Mesenchymal stem cell (in vitro differentiated cells and primary cell): ENCODE results near the gene HOXB4.

ENCODE experiments used
- DNase-seq: peaks from one replicate; pipeline ENCODE4 v3.0.0-alpha.2; 2013
- H2AFZ ChIP-seq: one replicate; pipeline ENCODE4 v1.6.1; 2013; ENCODE audit warnings: low read depth, mild to moderate bottlenecking, control low read depth, inconsistent platforms, low read length, moderate library complexity
- H2AK5ac ChIP-seq: 2 replicates; pipeline ENCODE4 v1.6.1; 2013; ENCODE audit warnings: low read length, moderate library complexity, mild to moderate bottlenecking, inconsistent platforms; ENCODE audit not compliant: severe bottlenecking
- H2BK120ac ChIP-seq: one replicate; pipeline ENCODE4 v1.6.1; 2013; ENCODE audit warnings: low read depth, mild to moderate bottlenecking, inconsistent platforms, low read length, moderate library complexity
- H2BK12ac ChIP-seq, 2 experiments: one replicate each; pipeline ENCODE4 v1.6.1; 2013; ENCODE audit warnings: inconsistent platforms in 2 of 2, low read length in 2 of 2, mild to moderate bottlenecking in 2 of 2, moderate library complexity in 2 of 2, control low read depth in 1 of 2
- H2BK15ac ChIP-seq: one replicate; pipeline ENCODE4 v1.6.1; 2013; ENCODE audit warnings: mild to moderate bottlenecking, low read depth, inconsistent platforms; ENCODE audit not compliant: poor library complexity, severe bottlenecking
- H2BK5ac ChIP-seq: 2 replicates; pipeline ENCODE4 v1.6.1; 2013; ENCODE audit warnings: low read depth, mild to moderate bottlenecking, low read length, control low read depth, inconsistent platforms; ENCODE audit not compliant: poor library complexity, severe bottlenecking
- H3K14ac ChIP-seq, 2 experiments: one replicate each; pipeline ENCODE4 v1.6.1; 2013; ENCODE audit warnings: inconsistent platforms in 2 of 2, low read length in 2 of 2, control low read depth in 1 of 2, mild to moderate bottlenecking in 1 of 2, moderate library complexity in 1 of 2
- H3K18ac ChIP-seq, 2 experiments: one replicate each; pipeline ENCODE4 v1.6.1; 2013; ENCODE audit warnings: inconsistent platforms in 2 of 2, low read length in 2 of 2, control low read depth in 1 of 2, low read depth in 1 of 2, mild to moderate bottlenecking in 1 of 2
- H3K23ac ChIP-seq, 2 experiments: one replicate each; pipeline ENCODE4 v1.6.1; 2013; ENCODE audit warnings: inconsistent platforms in 2 of 2, low read length in 2 of 2, mild to moderate bottlenecking in 2 of 2, moderate library complexity in 2 of 2, control low read depth in 1 of 2
- H3K27ac ChIP-seq: 2 replicates; pipeline ENCODE4 v1.5.1; 2013; ENCODE audit warnings: mild to moderate bottlenecking, moderate library complexity, low read length, control low read depth, inconsistent platforms; ENCODE audit not compliant: poor library complexity, severe bottlenecking
- H3K27me3 ChIP-seq, 2 experiments: 2 replicates each; pipeline versions ENCODE4 v1.6.1 to v1.7.0; 2013; ENCODE audit warnings: low read length in 2 of 2, mild to moderate bottlenecking in 2 of 2, moderate library complexity in 2 of 2, control low read depth in 1 of 2, inconsistent platforms in 1 of 2; ENCODE audit not compliant: control insufficient read depth in 1 of 2, insufficient read depth in 1 of 2
- H3K36me3 ChIP-seq, 2 experiments: 2 replicates each; pipeline versions ENCODE4 v1.6.1 to v1.7.0; 2013; ENCODE audit warnings: low read length in 2 of 2, control low read depth in 1 of 2, inconsistent platforms in 1 of 2, low read depth in 1 of 2, mild to moderate bottlenecking in 1 of 2; ENCODE audit not compliant: insufficient read depth in 2 of 2, control insufficient read depth in 1 of 2
- H3K4ac ChIP-seq, 2 experiments: one replicate each; pipeline ENCODE4 v1.6.1; 2013; ENCODE audit warnings: inconsistent platforms in 2 of 2, low read length in 2 of 2, mild to moderate bottlenecking in 2 of 2, moderate library complexity in 2 of 2, control low read depth in 1 of 2, low read depth in 1 of 2
- H3K4me1 ChIP-seq: 2 replicates; pipeline ENCODE4 v1.6.1; 2013; ENCODE audit warnings: low read depth, low read length, control low read depth; ENCODE audit not compliant: control insufficient read depth, insufficient read depth
- H3K4me2 ChIP-seq: 2 replicates; pipeline ENCODE4 v1.6.1; 2013; ENCODE audit warnings: low read length, mild to moderate bottlenecking, inconsistent platforms; ENCODE audit not compliant: poor library complexity, severe bottlenecking
- H3K4me3 ChIP-seq, 2 experiments: 2 replicates each; pipeline versions ENCODE4 v1.5.1 to v1.7.0; 2013; ENCODE audit warnings: low read length in 2 of 2, mild to moderate bottlenecking in 2 of 2, control low read depth in 1 of 2, low read depth in 1 of 2; ENCODE audit not compliant: insufficient read depth in 1 of 2
- H3K79me1 ChIP-seq: replicated peaks from 2 replicates; pipeline ENCODE4 v1.6.1; 2013; ENCODE audit warnings: mild to moderate bottlenecking, control low read depth, low read length, inconsistent platforms; ENCODE audit not compliant: poor library complexity, severe bottlenecking
- H3K9ac ChIP-seq: 2 replicates; pipeline ENCODE4 v1.7.0; 2013; ENCODE audit warnings: mild to moderate bottlenecking, low read length, moderate library complexity
- H3K9me3 ChIP-seq: 2 replicates; pipeline ENCODE4 v1.7.0; 2013; ENCODE audit warnings: mild to moderate bottlenecking, low read length; ENCODE audit not compliant: control insufficient read depth
- H4K8ac ChIP-seq: one replicate; pipeline ENCODE4 v1.6.1; 2013; ENCODE audit warnings: inconsistent platforms, mild to moderate bottlenecking, low read length, moderate library complexity
- H4K91ac ChIP-seq: one replicate; pipeline ENCODE4 v1.6.1; 2013; ENCODE audit warnings: mild to moderate bottlenecking, low read length, inconsistent platforms
- WGBS: methylation state at CpG from one replicate; pipeline ENCODE4 v1.1.7; 2013; ENCODE audit warnings: mixed read lengths; 5-methylcytosine and 5-hydroxymethylcytosine counted together

Gene HOXB4

DNA sequence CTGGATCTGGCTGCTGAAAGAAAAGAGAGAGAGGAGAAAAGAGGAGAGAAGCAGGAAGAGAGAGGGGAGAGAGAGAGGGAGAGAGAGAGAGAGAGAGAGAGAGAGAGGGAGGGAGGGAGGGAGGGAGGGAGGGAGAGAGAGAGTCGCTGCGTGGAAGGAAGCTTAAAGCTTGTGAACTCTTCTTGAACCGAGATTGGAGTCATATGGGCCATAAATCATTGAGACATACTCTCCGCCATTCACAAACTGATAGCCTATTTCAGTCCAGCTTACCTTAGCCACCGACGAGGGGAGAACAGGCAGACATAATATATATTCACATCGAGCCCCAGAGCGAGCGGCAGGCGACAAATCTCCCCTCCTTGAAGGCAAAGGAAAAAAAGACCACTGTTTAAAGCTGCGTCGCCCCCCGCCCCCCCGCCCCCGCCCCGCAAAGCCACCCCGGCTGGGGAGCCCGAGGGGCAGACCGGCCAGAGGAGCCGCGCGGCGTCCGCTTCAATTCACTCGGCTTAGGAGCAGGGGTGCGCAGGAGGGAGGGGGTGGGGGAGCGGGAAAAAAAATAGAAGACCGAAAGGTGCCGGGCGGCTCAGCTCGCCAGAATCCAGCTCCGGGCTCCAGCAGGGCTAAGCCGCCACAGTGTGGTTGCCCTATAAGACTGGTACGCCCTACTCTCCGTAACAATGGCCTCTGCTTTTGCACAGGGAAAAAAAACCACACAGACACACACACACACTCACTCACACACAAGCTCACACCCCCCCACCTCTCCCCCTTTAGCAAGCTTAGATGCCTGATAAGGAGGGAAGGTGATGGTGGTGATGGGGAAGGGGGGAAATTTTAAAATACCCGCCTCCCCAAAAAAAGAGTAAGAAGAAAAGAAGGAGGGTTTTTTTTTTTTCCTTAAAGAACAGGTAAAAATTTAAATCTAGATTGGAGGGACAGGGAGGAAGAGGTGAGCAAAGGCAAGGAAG, 22.6 kb downstream of the HOXB4 start:
- peak overlapping the region; percentile 39 to 76 for H3K4me3 ChIP-seq
- no peak overlapping the region for H2AFZ ChIP-seq
- H2BK120ac ChIP-seq: peak overlapping the region; percentile 94
- H3K4me2 ChIP-seq: peak overlapping the region; percentile 84
- H2BK12ac ChIP-seq: no peak overlapping the region
- peaks cover 16 to 27% of the 10 kb centered on the region in 2 experiments for H3K36me3 ChIP-seq
- WGBS: 3% methylated on average over 26 of the region's 36 CpGs
- H3K4me1 ChIP-seq: peaks cover 36% of the 10 kb centered on the region
- H3K79me1 ChIP-seq: peaks cover 3% of the 10 kb centered on the region
- H3K27ac ChIP-seq: peak overlapping the region; percentile 75
- peak overlapping the region; percentile 93 for H3K9ac ChIP-seq
- H3K9me3 ChIP-seq: no peaks in the 10 kb centered on the region
- DNase-seq: peak; percentile 97
- H2AK5ac ChIP-seq: no peak overlapping the region
- no peak overlapping the region for H4K8ac ChIP-seq
- H2BK15ac ChIP-seq: no peak overlapping the region
- H3K27me3 ChIP-seq: no peaks in the 10 kb centered on the region
- H3K18ac ChIP-seq: peak overlapping the region; percentile 31 to 94
- no peak overlapping the region for H3K14ac ChIP-seq
- H3K4ac ChIP-seq: no peak overlapping the region
- H4K91ac ChIP-seq: no peak overlapping the region
- peak overlapping the region; percentile 49 for H2BK5ac ChIP-seq
- H3K23ac ChIP-seq: no peak overlapping the region

- Histone ChIP-seq H2BK12ac (peak overlapping the region; percentile 24 to 97), H3K4me1 (peaks cover 38% of the 10 kb centered on the region), H4K91ac (peak overlapping the region; percentile 96), H2AFZ (no peak overlapping the region), H2BK5ac (peak overlapping the region; percentile 49), H3K79me1 (peaks cover 3% of the 10 kb centered on the region), H3K14ac (no peak overlapping the region), H3K9me3 (no peaks in the 10 kb centered on the region), H2BK15ac (peak overlapping the region; percentile 97), H3K4ac (peak overlapping the region; percentile 75 to 90), H2BK120ac (peak overlapping the region; percentile 94), H3K18ac (peak overlapping the region; percentile 89 to 94), H3K27ac (peak overlapping the region; percentile 57), H3K4me3 (peak overlapping the region; percentile 43 to 76), H4K8ac (peak overlapping the region; percentile 98), H3K23ac (peak overlapping the region in 1 of 2 experiments; percentile 23), H3K36me3 (peaks cover 25 to 29% of the 10 kb centered on the region in 2 experiments), H3K4me2 (peak overlapping the region; percentile 84), H2AK5ac (peak overlapping the region; percentile 65), H3K9ac (peak overlapping the region; percentile 93), H3K27me3 (no peaks in the 10 kb centered on the region)
- DNase-seq: peak; percentile 52
- 15% methylated on average over 41 of the region's 44 CpGs for WGBS
Measured at GRCh38 chr17:48554412-48555257, 23.5 kb downstream of the HOXB4 start.

DNA sequence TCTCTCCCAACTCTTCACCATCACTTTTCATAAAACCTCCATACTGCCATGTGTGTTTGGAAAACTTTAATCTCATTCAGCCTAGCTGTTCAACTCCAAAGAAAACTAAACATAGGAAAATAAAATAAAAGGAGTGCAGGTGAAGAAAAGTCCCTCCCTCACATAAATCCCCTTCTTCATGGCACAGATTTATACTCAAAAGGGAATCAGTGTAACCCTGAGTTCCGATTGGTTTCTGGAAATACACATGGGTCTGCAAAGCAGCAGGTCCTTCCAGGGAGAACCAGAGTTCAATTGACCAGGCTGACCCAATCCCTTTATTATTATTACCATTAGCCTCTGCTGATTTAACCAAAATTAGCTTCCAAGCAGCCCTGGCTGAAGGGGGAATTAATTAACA, 24.3 kb downstream of the HOXB4 start:
- Histone ChIP-seq H2AFZ (no peak overlapping the region), H3K36me3 (peaks cover 27 to 33% of the 10 kb centered on the region in 2 experiments), H3K9ac (peak overlapping the region; percentile 93), H3K4me2 (no peak overlapping the region), H4K91ac (no peak overlapping the region), H3K14ac (no peak overlapping the region), H3K79me1 (peaks cover 2% of the 10 kb centered on the region), H3K18ac (no peak overlapping the region), H2BK15ac (no peak overlapping the region), H3K27me3 (no peaks in the 10 kb centered on the region), H3K4me1 (peaks cover 40% of the 10 kb centered on the region), H3K27ac (peak overlapping the region; percentile 10), H3K23ac (no peak overlapping the region), H3K4ac (no peak overlapping the region), H2BK12ac (no peak overlapping the region), H2BK5ac (no peak overlapping the region), H3K9me3 (no peaks in the 10 kb centered on the region), H4K8ac (no peak overlapping the region), H3K4me3 (peak overlapping the region in 1 of 2 experiments; percentile 76), H2AK5ac (no peak overlapping the region), H2BK120ac (no peak overlapping the region)
- 23% methylated on average over 1 of the region's 1 CpG for WGBS
- peak; percentile 41 for DNase-seq
